WTC11 (cell line): Measurements from ENCODE around the gene PLPP1.

Experiments
- ATF1 ChIP-seq: sonication (generic); formaldehyde crosslinking; IDR thresholded peaks from 2 replicates; pipeline ENCODE4 v1.8.1; 2023; ENCODE audit warnings: mild to moderate bottlenecking, moderate library complexity, missing genetic modification reagents
- ATF3 ChIP-seq: sonication (generic); formaldehyde crosslinking; conservative IDR thresholded peaks from 2 replicates; pipeline ENCODE4 v1.8.1; 2022; ENCODE audit warnings: mild to moderate bottlenecking, missing genetic modification reagents
- CBFB ChIP-seq: sonication (generic); formaldehyde crosslinking; IDR thresholded peaks from 2 replicates; pipeline ENCODE4 v1.8.1; 2022; ENCODE audit warnings: mild to moderate bottlenecking, low read depth, missing genetic modification reagents
- CTCF ChIP-seq: fragments of 200-600 bp; IDR thresholded peaks from 2 replicates; pipeline ENCODE4 v1.8.0; 2022; ENCODE audit warnings: antibody characterized with exemption
- ELF4 ChIP-seq: sonication (generic); formaldehyde crosslinking; IDR thresholded peaks from 2 replicates; pipeline ENCODE4 v1.8.1; 2022; ENCODE audit warnings: low read depth, mild to moderate bottlenecking, moderate library complexity, missing genetic modification reagents
- ESRRA ChIP-seq: sonication (generic); formaldehyde crosslinking; IDR thresholded peaks from 2 replicates; pipeline ENCODE4 v1.8.1; 2022; ENCODE audit warnings: mild to moderate bottlenecking, missing genetic modification reagents, borderline replicate concordance
- HMGA2 ChIP-seq: fragments of 250-450 bp; sonication (Bioruptor Pico); IDR thresholded peaks from 2 replicates; pipeline ENCODE4 v1.4.0; 2021; ENCODE audit warnings: mild to moderate bottlenecking, moderate library complexity
- IRF2 ChIP-seq: sonication (generic); formaldehyde crosslinking; IDR thresholded peaks from 2 replicates; pipeline ENCODE4 v1.8.0; 2022; ENCODE audit warnings: low read depth, missing genetic modification reagents, borderline replicate concordance
- NR3C1 ChIP-seq: sonication (generic); formaldehyde crosslinking; conservative IDR thresholded peaks from 2 replicates; pipeline ENCODE4 v1.8.1; 2023; ENCODE audit warnings: low read depth, mild to moderate bottlenecking, missing genetic modification reagents
- TF ChIP-seq, protein P1 (sequence below): sonication (generic); formaldehyde crosslinking; IDR thresholded peaks from 2 replicates; pipeline ENCODE4 v1.8.1; 2023; ENCODE audit warnings: mild to moderate bottlenecking, missing genetic modification reagents, moderate library complexity
- TF ChIP-seq, protein P2 (sequence below): sonication (generic); formaldehyde crosslinking; IDR thresholded peaks from 2 replicates; pipeline ENCODE4 v1.8.0; 2022; ENCODE audit warnings: mild to moderate bottlenecking, missing genetic modification reagents
- TF ChIP-seq, protein P3 (sequence below): sonication (generic); formaldehyde crosslinking; IDR thresholded peaks from 2 replicates; pipeline ENCODE4 v1.8.1; 2023; ENCODE audit warnings: mild to moderate bottlenecking, missing genetic modification reagents

DNA sequence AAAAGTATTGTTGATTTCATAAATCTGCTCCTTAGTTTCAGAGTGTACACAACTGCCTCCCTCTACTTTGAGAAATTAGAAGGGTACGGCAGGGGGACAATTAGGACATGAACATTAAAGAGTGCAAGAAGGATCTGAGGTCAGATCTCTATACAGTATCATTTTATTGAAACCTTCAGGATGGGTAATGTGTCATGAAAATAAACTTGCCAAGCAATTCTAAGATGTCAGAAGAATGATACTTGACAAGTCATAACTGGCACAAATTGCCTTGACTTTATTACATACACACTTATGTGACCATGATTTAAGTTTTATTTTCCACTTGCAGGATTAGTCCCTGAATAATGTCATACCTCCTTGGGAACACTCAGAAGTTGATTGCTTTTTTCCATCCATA is 92.8 kb downstream of the PLPP1 start:
- TF ChIP-seq CTCF (no peak), ATF3 (no peak), ATF1 (no peak), IRF2 (CRISPR knock-in tag) (no peak), ELF4 (CRISPR knock-in tag) (no peak), CBFB (CRISPR knock-in tag) (no peak), ESRRA (CRISPR knock-in tag) (no peak), HMGA2 (CRISPR knock-in tag) (no peak), NR3C1 (CRISPR knock-in tag) (no peak)
- TF ChIP-seq, protein P1, sequence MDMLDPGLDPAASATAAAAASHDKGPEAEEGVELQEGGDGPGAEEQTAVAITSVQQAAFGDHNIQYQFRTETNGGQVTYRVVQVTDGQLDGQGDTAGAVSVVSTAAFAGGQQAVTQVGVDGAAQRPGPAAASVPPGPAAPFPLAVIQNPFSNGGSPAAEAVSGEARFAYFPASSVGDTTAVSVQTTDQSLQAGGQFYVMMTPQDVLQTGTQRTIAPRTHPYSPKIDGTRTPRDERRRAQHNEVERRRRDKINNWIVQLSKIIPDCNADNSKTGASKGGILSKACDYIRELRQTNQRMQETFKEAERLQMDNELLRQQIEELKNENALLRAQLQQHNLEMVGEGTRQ (CRISPR knock-in tag): no peak
- TF ChIP-seq, protein P2, sequence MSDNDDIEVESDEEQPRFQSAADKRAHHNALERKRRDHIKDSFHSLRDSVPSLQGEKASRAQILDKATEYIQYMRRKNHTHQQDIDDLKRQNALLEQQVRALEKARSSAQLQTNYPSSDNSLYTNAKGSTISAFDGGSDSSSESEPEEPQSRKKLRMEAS (CRISPR knock-in tag): no peak
- TF ChIP-seq, protein P3, sequence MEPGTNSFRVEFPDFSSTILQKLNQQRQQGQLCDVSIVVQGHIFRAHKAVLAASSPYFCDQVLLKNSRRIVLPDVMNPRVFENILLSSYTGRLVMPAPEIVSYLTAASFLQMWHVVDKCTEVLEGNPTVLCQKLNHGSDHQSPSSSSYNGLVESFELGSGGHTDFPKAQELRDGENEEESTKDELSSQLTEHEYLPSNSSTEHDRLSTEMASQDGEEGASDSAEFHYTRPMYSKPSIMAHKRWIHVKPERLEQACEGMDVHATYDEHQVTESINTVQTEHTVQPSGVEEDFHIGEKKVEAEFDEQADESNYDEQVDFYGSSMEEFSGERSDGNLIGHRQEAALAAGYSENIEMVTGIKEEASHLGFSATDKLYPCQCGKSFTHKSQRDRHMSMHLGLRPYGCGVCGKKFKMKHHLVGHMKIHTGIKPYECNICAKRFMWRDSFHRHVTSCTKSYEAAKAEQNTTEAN (CRISPR knock-in tag): no peak
